ENCODE data around the gene PRKCA.
"Not testable (repeated sequence)": the region's sequence is repeated elsewhere in the genome, so short reads cannot be mapped to it uniquely, and the experiment has no call there.

PRKCA gene

GRCh38 chr17:66432411-66432957 is 130.1 kb downstream of the PRKCA start:
- in situ Hi-C loops (cut with MboI; ENCODE audit: low sequenced_read_pairs) = no loop called here

- in situ Hi-C loops (cut with MboI; ENCODE audit: low sequenced_read_pairs) = no loop called here
These were observed 130.7 kb downstream of the PRKCA start for GRCh38 chr17:66432996-66433551.

- in situ Hi-C loops (cut with MboI; ENCODE audit: low sequenced_read_pairs) = no loop called here
These were observed 132.8 kb downstream of the PRKCA start for GRCh38 chr17:66435182-66435581.

GRCh38 chr17:66436631-66437030 is 134.2 kb downstream of the PRKCA start:
- in situ Hi-C loops (cut with MboI; ENCODE audit: low sequenced_read_pairs) = no loop called here

GRCh38 chr17:66437476-66438026 is 135.1 kb downstream of the PRKCA start:
- in situ Hi-C loops (cut with MboI; ENCODE audit: low sequenced_read_pairs) = no loop called here

GRCh38 chr17:66438101-66438500 is 135.7 kb downstream of the PRKCA start:
- in situ Hi-C loops (cut with MboI; ENCODE audit: low sequenced_read_pairs) = no loop called here

- in situ Hi-C loops (cut with MboI; ENCODE audit: low sequenced_read_pairs) = no loop called here
These were observed 138.8 kb downstream of the PRKCA start for GRCh38 chr17:66441101-66441661.

GRCh38 chr17:66443166-66443565 is 140.8 kb downstream of the PRKCA start:
- in situ Hi-C loops (cut with MboI; ENCODE audit: low sequenced_read_pairs) = no loop called here

GRCh38 chr17:66443606-66444005 is 141.2 kb downstream of the PRKCA start:
- in situ Hi-C loops (cut with MboI; ENCODE audit: low sequenced_read_pairs) = no loop called here

- in situ Hi-C loops (cut with MboI; ENCODE audit: low sequenced_read_pairs) = no loop called here
These were observed 141.6 kb downstream of the PRKCA start for GRCh38 chr17:66444031-66444430.

GRCh38 chr17:66445229-66445628 is 142.8 kb downstream of the PRKCA start:
- in situ Hi-C loops (cut with MboI; ENCODE audit: low sequenced_read_pairs) = no loop called here

GRCh38 chr17:66446419-66446818 is 144.0 kb downstream of the PRKCA start:
- in situ Hi-C loops (cut with MboI; ENCODE audit: low sequenced_read_pairs) = no loop called here

GRCh38 chr17:66447159-66447558 is 144.7 kb downstream of the PRKCA start:
- in situ Hi-C loops (cut with MboI; ENCODE audit: low sequenced_read_pairs) = no loop called here

GRCh38 chr17:66448026-66448639 is 145.7 kb downstream of the PRKCA start:
- in situ Hi-C loops (cut with MboI; ENCODE audit: low sequenced_read_pairs) = no loop called here

GRCh38 chr17:66449418-66449977 is 147.1 kb downstream of the PRKCA start:
- in situ Hi-C loops (cut with MboI; ENCODE audit: low sequenced_read_pairs) = no loop called here

GRCh38 chr17:66450008-66450851 is 147.8 kb downstream of the PRKCA start:
- in situ Hi-C loops (cut with MboI; ENCODE audit: low sequenced_read_pairs) = no loop called here

GRCh38 chr17:66450852-66451158 is 148.4 kb downstream of the PRKCA start:
- in situ Hi-C loops (cut with MboI; ENCODE audit: low sequenced_read_pairs) = no loop called here

- in situ Hi-C loops (cut with MboI; ENCODE audit: low sequenced_read_pairs) = no loop called here
These were observed 149.1 kb downstream of the PRKCA start for GRCh38 chr17:66451188-66452149.

- in situ Hi-C loops (cut with MboI; ENCODE audit: low sequenced_read_pairs) = no loop called here
These were observed 152.6 kb downstream of the PRKCA start for GRCh38 chr17:66455060-66455459.

- in situ Hi-C loops (cut with MboI; ENCODE audit: low sequenced_read_pairs) = not testable (repeated sequence)
These were observed 155.1 kb downstream of the PRKCA start for GRCh38 chr17:66457499-66457898.

All from hTERT RPE-1 (cell line).